K562 (cell line): Measurements from ENCODE around the gene MFSD12. TPM values are rescaled to one million over a fixed set of nuclear protein-coding genes. Genes with fewer than 3 reads are reported as not detected.
A peak's percentile ranks its signal among the peaks of the same experiment; 100 is the strongest.

Experiments used
- ATAC-seq: fragments of 200-7000 bp; cut with Tn5 transposase; 3 replicates; pipeline ENCODE4 v1.9.1; 2020; ENCODE audit warnings: moderate library complexity
- BruUV-seq: library from RNA; stranded (reverse); fragments of 400-500 nt; replicated peaks from 2 replicates; lab custom pipeline; 2021; lab: Mats Ljungman, UMichigan
- CTCF ChIA-PET: fragments of 300-600 bp; formaldehyde crosslinking; extraction: SDS; loops from one replicate; lab custom pipeline; 2021; ENCODE audit warnings: low intra/inter-chr PET ratio; lab: Yijun Ruan, JAX
- POLR2A ChIA-PET: fragments of 300-600, 350-650 bp; sonication (Branson Sonifier 250); formaldehyde crosslinking; extraction: SDS; loops from one replicate; lab custom pipeline; 2021; ENCODE audit warnings: antibody characterized with exemption, inconsistent platforms; lab: Yijun Ruan, JAX
- DNase-seq, 4 experiments: peaks; one replicate each; pipeline versions ENCODE4 v3.0.0 to v3.0.0-alpha.2; 2011 to 2018; ENCODE audit warnings: low spot score in 3 of 4, mixed read lengths in 3 of 4; ENCODE audit errors: extremely low read depth in 1 of 4
- FAIRE-seq: peaks from 2 replicates; lab custom pipeline; 2011; peaks lifted over from hg19 to GRCh38; lab: Jason Lieb, UNC
- H2AFZ ChIP-seq: 2 replicates; pipeline ENCODE4 v1.6.0; 2011; ENCODE audit warnings: low read depth, low read length, control low read depth, inconsistent platforms
- H3K27ac ChIP-seq: fragments of 200-600 bp; 3 replicates; pipeline ENCODE4 v1.8.0; 2011; ENCODE audit warnings: low read depth, mild to moderate bottlenecking, control low read depth, inconsistent platforms, low read length, moderate library complexity, mixed read lengths; ENCODE audit errors: extremely low read depth
- H3K27me3 ChIP-seq, 2 experiments: fragments of 300-600 bp in 1 of 2; 2 replicates in 1 of 2; 3 replicates in 1 of 2; pipeline versions ENCODE4 v1.6.0 to v1.8.0; 2011; ENCODE audit warnings: inconsistent platforms in 2 of 2, low read length in 2 of 2, mild to moderate bottlenecking in 1 of 2, mixed read lengths in 1 of 2, moderate library complexity in 1 of 2; ENCODE audit not compliant: control insufficient read depth in 2 of 2, insufficient read depth in 2 of 2
- H3K36me3 ChIP-seq: fragments of 300-600 bp; 3 replicates; pipeline ENCODE4 v1.8.0; 2011; ENCODE audit warnings: mild to moderate bottlenecking, low read length, inconsistent platforms; ENCODE audit not compliant: control insufficient read depth, insufficient read depth
- H3K4me1 ChIP-seq, 2 experiments: fragments of 200-600 bp in 1 of 2; replicated peaks in 1 of 2; 2 replicates in 1 of 2; 3 replicates in 1 of 2; pipeline versions ENCODE4 v1.5.1 to v1.8.0; 2011; ENCODE audit warnings: inconsistent platforms in 2 of 2, low read length in 2 of 2, mild to moderate bottlenecking in 1 of 2, mixed read lengths in 1 of 2, moderate library complexity in 1 of 2; ENCODE audit not compliant: control insufficient read depth in 2 of 2, insufficient read depth in 2 of 2
- H3K4me2 ChIP-seq: 2 replicates; pipeline ENCODE4 v1.6.1; 2011; ENCODE audit warnings: low read length, control low read depth, inconsistent platforms, mixed read lengths; ENCODE audit not compliant: insufficient read depth
- H3K4me3 ChIP-seq: fragments of 200-600 bp; sonication (generic), shearing (Covaris generic); 2 replicates; pipeline ENCODE4 v1.5.1; 2016; ENCODE audit warnings: control low read depth, inconsistent platforms
- H3K79me2 ChIP-seq: fragments of 200-600 bp; 3 replicates; pipeline ENCODE4 v1.8.0; 2011; ENCODE audit warnings: low read length, inconsistent platforms; ENCODE audit not compliant: control insufficient read depth, insufficient read depth
- H3K9ac ChIP-seq, 2 experiments: 2 replicates each; pipeline versions ENCODE4 v1.6.0 to v1.6.1; 2011; ENCODE audit warnings: low read depth in 2 of 2, low read length in 2 of 2, control low read depth in 1 of 2, inconsistent platforms in 1 of 2, mild to moderate bottlenecking in 1 of 2, mixed read lengths in 1 of 2; ENCODE audit not compliant: insufficient read depth in 1 of 2
- H3K9me1 ChIP-seq: one replicate; pipeline ENCODE4 v1.6.0; 2011; ENCODE audit warnings: inconsistent platforms, mild to moderate bottlenecking, low read length, moderate library complexity; ENCODE audit not compliant: control insufficient read depth, insufficient read depth
- H3K9me3 ChIP-seq: replicated peaks from 2 replicates; pipeline ENCODE4 v1.5.1; 2011; ENCODE audit warnings: low read depth, low read length, inconsistent platforms; ENCODE audit not compliant: control insufficient read depth, insufficient read depth
- H4K20me1 ChIP-seq: replicated peaks from 2 replicates; pipeline ENCODE4 v1.6.1; 2011; ENCODE audit warnings: low read length, inconsistent platforms, mixed read lengths; ENCODE audit not compliant: control insufficient read depth, insufficient read depth
- CHD1 ChIP-seq: fragments of 200-600 bp; sonication (generic); IDR thresholded peaks from one replicate; pipeline ENCODE4 v1.6.1; 2012; ENCODE audit warnings: mild to moderate bottlenecking, moderate library complexity, low read length, inconsistent platforms
- HNRNPL ChIP-seq: fragments of 200-400 bp; formaldehyde crosslinking; IDR thresholded peaks from 2 replicates; pipeline ENCODE4 v1.6.1; 2017; ENCODE audit warnings: low read depth, mild to moderate bottlenecking, low read length
- MCM7 ChIP-seq, 2 experiments: fragments of 450-650 bp; IDR thresholded peaks; 2 replicates each; pipeline ENCODE4 v1.6.1; 2016 to 2018
- POLR2G ChIP-seq: fragments of 200-400 bp; formaldehyde crosslinking; IDR thresholded peaks from 2 replicates; pipeline ENCODE4 v1.6.1; 2017; ENCODE audit warnings: low read depth, mild to moderate bottlenecking, antibody characterized with exemption, low read length, moderate library complexity
- RBFOX2 ChIP-seq: fragments of 200-400 bp; formaldehyde crosslinking; IDR thresholded peaks from 2 replicates; pipeline ENCODE4 v1.6.1; 2017; ENCODE audit warnings: low read depth, mild to moderate bottlenecking, low read length, moderate library complexity
- RBM15 ChIP-seq: fragments of 200-400 bp; formaldehyde crosslinking; IDR thresholded peaks from 2 replicates; pipeline ENCODE4 v1.6.1; 2018; ENCODE audit warnings: mild to moderate bottlenecking, low read length, moderate library complexity; ENCODE audit not compliant: insufficient read depth
- RBM22 ChIP-seq: fragments of 200-400 bp; formaldehyde crosslinking; IDR thresholded peaks from 2 replicates; pipeline ENCODE4 v1.6.1; 2018; ENCODE audit warnings: low read length, low read depth; ENCODE audit not compliant: poor library complexity, severe bottlenecking
- SUPT5H ChIP-seq: fragments of 450-650 bp; IDR thresholded peaks from 2 replicates; pipeline ENCODE4 v1.6.1; 2016
- WHSC1 ChIP-seq: IDR thresholded peaks from one replicate; pipeline ENCODE4 v1.6.1; 2012; ENCODE audit warnings: low read length, control low read depth, inconsistent platforms
- ZBED1 ChIP-seq: IDR thresholded peaks from 2 replicates; pipeline ENCODE4 v1.6.1; 2014
- ZNF324 ChIP-seq: fragments of 250-450 bp; sonication (Bioruptor Pico); IDR thresholded peaks from 2 replicates; pipeline ENCODE4 v1.4.0; 2020; ENCODE audit warnings: mild to moderate bottlenecking
- WGBS: fragments of 100-300 bp; shearing (Covaris generic); methylation state at CpG from one replicate; pipeline ENCODE4 v1.1.6; 2016; ENCODE audit warnings: low coverage, mixed read lengths; ENCODE audit not compliant: insufficient coverage; ENCODE audit errors: missing lambda C conversion rate; 5-methylcytosine and 5-hydroxymethylcytosine counted together
- in situ Hi-C: fragments of 300-500 bp; cut with MboI; formaldehyde crosslinking; loops from 4 replicates; pipeline ENCODE4 v1.15.0; 2018; ENCODE audit warnings: inconsistent platforms, mixed read lengths
- intact Hi-C: fragments of 100-400 bp; cut with micrococcal nuclease; formaldehyde crosslinking; loops from 2 replicates; pipeline ENCODE4 v1.14.2; 2022
- polyA plus RNA-seq, 8 experiments: library from polyadenylated mRNA; depleted of rRNA in 4 of 8; stranded (reverse) in 5 of 8; unstranded in 3 of 8; fragments of >200 nt; fragmentation: Nextera tagmentation in 2 of 8; fragmentation: Illumina TruSeq in 1 of 8; extraction: Ambion mirVana in 2 of 8; extraction: Trizol in 1 of 8; gene quantifications; 2 replicates each; pipeline versions ENCODE4 v1.2.1 to v1.2.3, GENCODE V29; 2011 to 2014; ENCODE audit warnings: inconsistent platforms in 1 of 8, missing spikeins in 1 of 8
- total RNA-seq, 7 experiments: library from RNA; depleted of rRNA in 6 of 7; stranded (reverse); fragments of >200 nt in 6 of 7; fragmentation: Illumina TruSeq in 2 of 7; extraction: Trizol in 2 of 7; gene quantifications; 2 replicates each; pipeline versions ENCODE4 v1.2.1 to v1.2.3, GENCODE V29; 2011 to 2021; ENCODE audit warnings: low replicate concordance in 1 of 7
- TF ChIP-seq, protein P1 (sequence below): sonication (generic); formaldehyde crosslinking; IDR thresholded peaks from 2 replicates; pipeline ENCODE4 v1.8.1; 2023; ENCODE audit warnings: mild to moderate bottlenecking, missing genetic modification reagents

The MFSD12 gene
- total and polyA plus RNA-seq, 9 of the 15 experiments (the other 6 are each of a cell fraction or from before 2014, with no cell fraction given) = 0.69 to 112 (median 31.8) TPM

DNA sequence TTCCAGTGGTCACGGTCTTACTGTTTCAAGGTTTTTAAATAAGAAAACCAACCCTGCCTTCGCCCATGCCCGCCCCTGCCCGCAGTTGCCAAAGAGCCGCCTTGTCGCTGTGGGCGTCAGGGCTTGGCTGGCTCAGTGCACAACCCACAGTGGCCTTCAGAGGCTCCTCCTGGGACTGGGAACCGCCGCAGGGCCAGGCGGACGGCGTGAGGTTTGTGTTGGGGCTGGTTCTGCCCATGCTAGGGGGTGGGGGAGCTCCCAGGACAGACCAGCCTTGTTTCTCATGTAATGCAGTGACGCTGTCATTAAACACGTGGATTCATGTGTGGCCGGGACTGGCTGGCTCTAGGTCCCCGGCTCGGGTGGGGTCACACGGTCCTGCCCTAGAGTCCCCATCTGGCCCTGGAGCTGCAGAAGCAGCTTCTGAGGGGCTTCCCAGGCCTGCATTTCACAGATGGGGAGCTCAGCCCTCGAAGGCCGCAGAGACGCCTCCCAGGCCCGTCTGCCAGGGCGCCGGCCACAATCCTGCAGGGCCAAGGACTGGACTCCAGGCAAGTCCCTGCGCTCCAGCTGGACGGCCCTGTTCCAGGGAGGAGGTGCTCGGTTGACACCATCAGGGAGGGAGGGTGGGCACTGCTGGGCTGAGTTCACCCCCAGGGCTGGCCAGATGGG is 20.8 kb downstream of the MFSD12 start:
- H3K4me3 ChIP-seq = no peak overlapping the region
- ChIA-PET CTCF (no interaction called here), POLR2A (interaction anchor here (2.2 to 3.1 kb wide), 2 partner anchors 9 to 16 kb away, joined by 5 to 15 read pairs; no protein-coding TSS in a partner anchor)
- no peak overlapping the region for H3K27ac ChIP-seq
- peak overlapping the region in 1 of 2 experiments; percentile 60; a peak in 1 of 4 replicates for H3K9ac ChIP-seq
- H4K20me1 ChIP-seq = 0 out of 2 replicates have a peak, but pooled peaks cover 5% of the 10 kb centered on the region
- H3K4me2 ChIP-seq = no peak overlapping the region
- FAIRE-seq = no peak
- no peaks in the 10 kb centered on the region for H3K27me3 ChIP-seq
- no peaks in the 10 kb centered on the region for H3K9me3 ChIP-seq
- peaks cover 7 to 46% of the 10 kb centered on the region in 2 experiments; a peak in 3 of 5 replicates for H3K4me1 ChIP-seq
- H2AFZ ChIP-seq = no peak overlapping the region
- in situ Hi-C loops = no loop called here
- no peak for DNase-seq
- peaks cover 45% of the 10 kb centered on the region; the same call in 2 of the 3 replicates for H3K36me3 ChIP-seq
- ATAC-seq = peak; percentile 3; the same call in 1 of the 3 replicates
- H3K9me1 ChIP-seq = no peaks in the 10 kb centered on the region
- H3K79me2 ChIP-seq = no peaks in the 10 kb centered on the region
- TF ChIP-seq ZBED1 (0 out of 2 replicates have a peak, but pooled peaks have one; percentile 10), SUPT5H (0 out of 2 replicates have a peak, but pooled peaks have one; percentile 7), HNRNPL (peak; percentile 20; the same call in 1 of the 2 replicates), WHSC1 (no peak), ZNF324 (no peak), CHD1 (no peak), POLR2G (peak; percentile 78), RBM15 (no peak), RBFOX2 (peak; percentile 36; the same call in 1 of the 2 replicates), MCM7 (IDR thresholded peaks at IDR 0.05) (no peak), RBM22 (peak; percentile 50)
- TF ChIP-seq, protein P1, sequence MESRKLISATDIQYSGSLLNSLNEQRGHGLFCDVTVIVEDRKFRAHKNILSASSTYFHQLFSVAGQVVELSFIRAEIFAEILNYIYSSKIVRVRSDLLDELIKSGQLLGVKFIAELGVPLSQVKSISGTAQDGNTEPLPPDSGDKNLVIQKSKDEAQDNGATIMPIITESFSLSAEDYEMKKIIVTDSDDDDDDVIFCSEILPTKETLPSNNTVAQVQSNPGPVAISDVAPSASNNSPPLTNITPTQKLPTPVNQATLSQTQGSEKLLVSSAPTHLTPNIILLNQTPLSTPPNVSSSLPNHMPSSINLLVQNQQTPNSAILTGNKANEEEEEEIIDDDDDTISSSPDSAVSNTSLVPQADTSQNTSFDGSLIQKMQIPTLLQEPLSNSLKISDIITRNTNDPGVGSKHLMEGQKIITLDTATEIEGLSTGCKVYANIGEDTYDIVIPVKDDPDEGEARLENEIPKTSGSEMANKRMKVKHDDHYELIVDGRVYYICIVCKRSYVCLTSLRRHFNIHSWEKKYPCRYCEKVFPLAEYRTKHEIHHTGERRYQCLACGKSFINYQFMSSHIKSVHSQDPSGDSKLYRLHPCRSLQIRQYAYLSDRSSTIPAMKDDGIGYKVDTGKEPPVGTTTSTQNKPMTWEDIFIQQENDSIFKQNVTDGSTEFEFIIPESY (CRISPR knock-in tag) = peak; percentile 18; the same call in 1 of the 2 replicates
- WGBS = 88% methylated on average over 23 of the region's 27 CpGs
- intact Hi-C loops = no loop called here
- BruUV-seq = no TSS peak
